ENCODE results near the gene SORT1.

DNA sequence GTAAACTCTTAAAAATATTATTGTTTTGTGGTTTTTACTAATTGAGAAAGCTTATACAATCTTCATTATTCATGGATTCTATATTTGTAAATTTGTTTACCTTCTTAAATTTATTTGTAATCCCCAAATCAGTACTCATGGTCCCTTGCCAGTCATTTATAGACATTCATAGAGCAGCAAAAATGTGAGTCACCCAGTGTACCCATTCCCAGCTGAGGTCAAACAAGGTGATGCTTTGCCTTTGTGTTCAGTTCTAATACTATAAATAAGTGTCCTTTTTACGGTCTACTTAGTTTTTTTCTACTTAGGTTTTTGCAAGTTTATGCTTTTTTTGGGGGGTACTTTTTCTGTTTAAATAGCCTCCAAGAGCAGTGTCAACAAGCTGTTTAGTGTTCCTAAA, 36.1 kb downstream of the SORT1 start:
- no peak for TF ChIP-seq ZNF274 (IDR thresholded peaks at IDR 0.05; ENCODE audit: borderline replicate concordance, extremely low read depth, low read length)
- no peak for TF ChIP-seq EZH2 (IDR thresholded peaks at IDR 0.05; ENCODE audit: low read depth, low read length, severe bottlenecking)
- no peak for TF ChIP-seq SUZ12 (IDR thresholded peaks at IDR 0.05; ENCODE audit: low read length)
- TF ChIP-seq, protein P1, sequence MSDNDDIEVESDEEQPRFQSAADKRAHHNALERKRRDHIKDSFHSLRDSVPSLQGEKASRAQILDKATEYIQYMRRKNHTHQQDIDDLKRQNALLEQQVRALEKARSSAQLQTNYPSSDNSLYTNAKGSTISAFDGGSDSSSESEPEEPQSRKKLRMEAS (IDR thresholded peaks at IDR 0.05): no peak
- no peak for TF ChIP-seq POLR2AphosphoS5 (IDR thresholded peaks at IDR 0.05; ENCODE audit: low read depth, low read length)
- no peak for TF ChIP-seq SAP30 (IDR thresholded peaks at IDR 0.05; ENCODE audit: insufficient read depth, insufficient replicate concordance, low read length)
